HepG2 (cell line): ENCODE results near the gene UTRN. TPM values are rescaled to one million over a fixed set of nuclear protein-coding genes. Genes with fewer than 3 reads are reported as not detected.

Source experiments
- ATAC-seq: fragments of 200-7000 bp; cut with Tn5 transposase; 3 replicates; pipeline ENCODE4 v1.9.1; 2020; ENCODE audit warnings: mild to moderate bottlenecking, moderate library complexity
- BruUV-seq: library from RNA; stranded (reverse); fragments of 400-500 nt; replicated peaks from 2 replicates; lab custom pipeline; 2021; lab: Mats Ljungman, UMichigan
- CTCF ChIA-PET: fragments of 300-600 bp; formaldehyde crosslinking; extraction: SDS; loops from one replicate; lab custom pipeline; 2021; ENCODE audit warnings: low total read pairs, inconsistent platforms, low intra/inter-chr PET ratio; lab: Yijun Ruan, JAX
- POLR2A ChIA-PET: fragments of 350-600 bp; sonication (Branson Sonifier 250); formaldehyde crosslinking; loops from one replicate; lab custom pipeline; 2020; ENCODE audit warnings: antibody characterized with exemption, inconsistent platforms; lab: Yijun Ruan, JAX
- DNase-seq: peaks from one replicate; pipeline ENCODE4 v3.0.0-alpha.2; 2015; ENCODE audit warnings: low spot score
- FAIRE-seq: peaks from 3 replicates; lab custom pipeline; 2011; peaks lifted over from hg19 to GRCh38; lab: Jason Lieb, UNC
- H2AFZ ChIP-seq: one replicate; pipeline ENCODE4 v1.6.1; 2011; ENCODE audit warnings: low read length, inconsistent platforms
- H3K27ac ChIP-seq: fragments of 300-600 bp; 3 replicates; pipeline ENCODE4 v1.8.0; 2011; ENCODE audit warnings: mixed run types, mild to moderate bottlenecking, mixed read lengths, low read length, inconsistent platforms; ENCODE audit not compliant: insufficient read depth; ENCODE audit errors: extremely low read length
- H3K27me3 ChIP-seq, 2 experiments: fragments of 200-600 bp in 1 of 2; 2 replicates in 1 of 2; 3 replicates in 1 of 2; pipeline versions ENCODE4 v1.6.0 to v1.8.0; 2011; ENCODE audit warnings: low read length in 2 of 2, mild to moderate bottlenecking in 2 of 2, moderate library complexity in 2 of 2, inconsistent platforms in 1 of 2; ENCODE audit not compliant: insufficient read depth in 2 of 2, control insufficient read depth in 1 of 2
- H3K36me3 ChIP-seq, 2 experiments: fragments of 200-600 bp in 1 of 2; replicated peaks in 1 of 2; 2 replicates in 1 of 2; 3 replicates in 1 of 2; pipeline versions ENCODE4 v1.5.1 to v1.8.0; 2011; ENCODE audit warnings: low read length in 2 of 2, inconsistent platforms in 1 of 2; ENCODE audit not compliant: insufficient read depth in 2 of 2, control insufficient read depth in 1 of 2
- H3K4me1 ChIP-seq: 2 replicates; pipeline ENCODE4 v1.5.1; 2012; ENCODE audit warnings: low read length, inconsistent platforms; ENCODE audit not compliant: insufficient read depth
- H3K4me2 ChIP-seq: 2 replicates; pipeline ENCODE4 v1.6.0; 2011; ENCODE audit warnings: low read depth, low read length, inconsistent platforms
- H3K4me3 ChIP-seq, 3 experiments: fragments of 200-600 bp in 1 of 3; sonication (generic), shearing (Covaris generic) in 1 of 3; replicated peaks in 1 of 3; 2 replicates each; pipeline ENCODE4 v1.5.1; 2011 to 2016; ENCODE audit warnings: low read length in 3 of 3, inconsistent platforms in 2 of 3, low read depth in 2 of 3, mild to moderate bottlenecking in 2 of 3, control low read depth in 1 of 3, mixed read lengths in 1 of 3; ENCODE audit not compliant: insufficient read depth in 1 of 3
- H3K79me2 ChIP-seq: one replicate; pipeline ENCODE4 v1.6.1; 2011; ENCODE audit warnings: low read length, inconsistent platforms; ENCODE audit not compliant: insufficient read depth
- H3K9ac ChIP-seq: 2 replicates; pipeline ENCODE4 v1.6.0; 2011; ENCODE audit warnings: mild to moderate bottlenecking, low read depth, low read length, inconsistent platforms; ENCODE audit not compliant: insufficient read depth
- H3K9me3 ChIP-seq: 2 replicates; pipeline ENCODE4 v1.5.1; 2012; ENCODE audit warnings: mild to moderate bottlenecking, low read length
- H4K20me1 ChIP-seq: 2 replicates; pipeline ENCODE4 v1.6.0; 2011; ENCODE audit warnings: inconsistent platforms, mild to moderate bottlenecking, low read length, moderate library complexity; ENCODE audit not compliant: insufficient read depth
- GATAD2A ChIP-seq: IDR thresholded peaks from 2 replicates; pipeline ENCODE4 v1.6.1; 2016
- KAT8 ChIP-seq: IDR thresholded peaks from 2 replicates; pipeline ENCODE4 v1.6.1; 2016; ENCODE audit warnings: missing genetic modification reagents, missing compliant biosample characterization
- MAZ ChIP-seq, 2 experiments: sonication (generic) in 1 of 2; formaldehyde crosslinking in 1 of 2; IDR thresholded peaks; 2 replicates each; pipeline versions ENCODE4 v1.5.0 to v1.6.1; 2012 to 2020; ENCODE audit warnings: low read depth in 2 of 2, mild to moderate bottlenecking in 2 of 2, borderline replicate concordance in 1 of 2, improper control_type of control experiment in 1 of 2, low read length in 1 of 2, missing genetic modification reagents in 1 of 2, moderate library complexity in 1 of 2
- NCOA1 ChIP-seq: sonication (generic); formaldehyde crosslinking; IDR thresholded peaks from 2 replicates; pipeline ENCODE4 v1.9.0; 2021; ENCODE audit warnings: missing genetic modification reagents
- NFE2L1 ChIP-seq: sonication (generic); formaldehyde crosslinking; IDR thresholded peaks from 2 replicates; pipeline ENCODE4 v1.4.0; 2020; ENCODE audit warnings: missing genetic modification reagents, mild to moderate bottlenecking, borderline replicate concordance
- SOX5 ChIP-seq: IDR thresholded peaks from 2 replicates; pipeline ENCODE4 v1.6.1; 2016; ENCODE audit warnings: borderline replicate concordance
- ZNF83 ChIP-seq: sonication (generic); formaldehyde crosslinking; IDR thresholded peaks from 2 replicates; pipeline ENCODE4 v1.4.0; 2020; ENCODE audit warnings: missing genetic modification reagents, mild to moderate bottlenecking, borderline replicate concordance
- WGBS: methylation state at CpG from one replicate; pipeline ENCODE4 v1.1.6; 2017; ENCODE audit warnings: low lambda C conversion rate; 5-methylcytosine and 5-hydroxymethylcytosine counted together
- in situ Hi-C: cut with HindIII; loops from 2 replicates; pipeline ENCODE4 v1.10.0; 2017; ENCODE audit warnings: low pct_unique_long_range_greater_than_20kb; ENCODE audit not compliant: extremely low pct_ligation_motif_present
- intact Hi-C: fragments of 100-400 bp; cut with micrococcal nuclease; formaldehyde crosslinking; loops from one replicate; pipeline ENCODE4 v1.10.0; 2022; ENCODE audit not compliant: unreplicated experiment
- polyA plus RNA-seq, 8 experiments: library from polyadenylated mRNA; depleted of rRNA in 3 of 8; stranded (reverse) in 7 of 8; unstranded in 1 of 8; fragments of >200 nt; fragmentation: Illumina TruSeq in 4 of 8; extraction: Trizol in 4 of 8; gene quantifications; 2 replicates each; pipeline versions ENCODE4 v1.2.1 to v1.2.3, GENCODE V29; 2011 to 2016; ENCODE audit warnings: low read depth in 4 of 8, missing spikeins in 1 of 8, mixed read lengths in 1 of 8; ENCODE audit not compliant: insufficient read depth in 1 of 8
- total RNA-seq, 5 experiments: library from RNA; depleted of rRNA; stranded (reverse); fragments of >200 nt; fragmentation: Illumina TruSeq; extraction: Trizol; gene quantifications; 2 replicates each; pipeline ENCODE4 v1.2.3, GENCODE V29; 2016; ENCODE audit warnings: low read depth in 1 of 5
- TF ChIP-seq, protein P1 (sequence below): sonication (generic); formaldehyde crosslinking; IDR thresholded peaks from 2 replicates; pipeline ENCODE4; 2020; ENCODE audit warnings: missing genetic modification reagents, mild to moderate bottlenecking, borderline replicate concordance
- TF ChIP-seq, protein P2 (sequence below): IDR thresholded peaks from 2 replicates; pipeline ENCODE4 v1.4.0; 2020; ENCODE audit warnings: mild to moderate bottlenecking, missing genetic modification reagents
- TF ChIP-seq, protein P3 (sequence below): sonication (generic); formaldehyde crosslinking; IDR thresholded peaks from 2 replicates; pipeline ENCODE4 v1.5.1; 2020; ENCODE audit warnings: missing genetic modification reagents, mild to moderate bottlenecking, borderline replicate concordance

The UTRN gene
- total and polyA plus RNA-seq, 2 of the 13 experiments (the other 11 are each of a cell fraction or from before 2014, with no cell fraction given) = 102 to 116 TPM

DNA sequence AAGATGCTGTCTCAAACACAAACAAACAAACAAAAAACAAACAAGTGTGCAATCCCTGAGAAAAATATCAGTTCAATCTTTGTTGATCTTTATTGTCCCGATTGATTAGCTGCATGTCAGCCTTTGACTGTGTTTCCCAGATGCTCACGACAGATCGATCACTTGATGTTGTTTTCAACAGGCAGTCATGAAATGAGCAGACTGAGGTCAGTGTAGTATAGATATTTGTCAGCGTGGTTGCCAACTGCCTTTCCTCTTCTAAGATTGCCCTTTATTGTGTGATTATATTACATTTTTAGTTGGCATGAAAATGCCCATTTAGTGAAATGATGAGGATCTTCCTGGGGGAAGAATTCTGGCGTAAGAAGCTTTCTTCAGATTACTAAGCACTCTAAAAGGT is 25.6 kb downstream of the UTRN start:
- BruUV-seq = no TSS peak
- ChIA-PET CTCF (no interaction called here), POLR2A (interaction anchor here (1.1 to 1.5 kb wide), 3 partner anchors 8 to 30 kb away, joined by 4 read pairs; no protein-coding TSS in a partner anchor)
- Histone ChIP-seq H2AFZ (no peak overlapping the region), H3K9ac (no peak overlapping the region), H3K79me2 (peaks cover 90% of the 10 kb centered on the region), H3K27me3 (no peaks in the 10 kb centered on the region), H3K36me3 (peaks cover 25 to 58% of the 10 kb centered on the region in 2 experiments), H3K4me2 (no peak overlapping the region), H4K20me1 (no peaks in the 10 kb centered on the region), H3K9me3 (no peaks in the 10 kb centered on the region), H3K4me1 (peaks cover 98% of the 10 kb centered on the region), H3K27ac (peak overlapping the region; percentile 4), H3K4me3 (no peak overlapping the region)
- TF ChIP-seq, protein P1, sequence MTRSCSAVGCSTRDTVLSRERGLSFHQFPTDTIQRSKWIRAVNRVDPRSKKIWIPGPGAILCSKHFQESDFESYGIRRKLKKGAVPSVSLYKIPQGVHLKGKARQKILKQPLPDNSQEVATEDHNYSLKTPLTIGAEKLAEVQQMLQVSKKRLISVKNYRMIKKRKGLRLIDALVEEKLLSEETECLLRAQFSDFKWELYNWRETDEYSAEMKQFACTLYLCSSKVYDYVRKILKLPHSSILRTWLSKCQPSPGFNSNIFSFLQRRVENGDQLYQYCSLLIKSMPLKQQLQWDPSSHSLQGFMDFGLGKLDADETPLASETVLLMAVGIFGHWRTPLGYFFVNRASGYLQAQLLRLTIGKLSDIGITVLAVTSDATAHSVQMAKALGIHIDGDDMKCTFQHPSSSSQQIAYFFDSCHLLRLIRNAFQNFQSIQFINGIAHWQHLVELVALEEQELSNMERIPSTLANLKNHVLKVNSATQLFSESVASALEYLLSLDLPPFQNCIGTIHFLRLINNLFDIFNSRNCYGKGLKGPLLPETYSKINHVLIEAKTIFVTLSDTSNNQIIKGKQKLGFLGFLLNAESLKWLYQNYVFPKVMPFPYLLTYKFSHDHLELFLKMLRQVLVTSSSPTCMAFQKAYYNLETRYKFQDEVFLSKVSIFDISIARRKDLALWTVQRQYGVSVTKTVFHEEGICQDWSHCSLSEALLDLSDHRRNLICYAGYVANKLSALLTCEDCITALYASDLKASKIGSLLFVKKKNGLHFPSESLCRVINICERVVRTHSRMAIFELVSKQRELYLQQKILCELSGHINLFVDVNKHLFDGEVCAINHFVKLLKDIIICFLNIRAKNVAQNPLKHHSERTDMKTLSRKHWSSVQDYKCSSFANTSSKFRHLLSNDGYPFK = no peak
- TF ChIP-seq MAZ (IDR thresholded peaks at IDR 0.05; ENCODE audit: borderline replicate concordance, low read depth, low read length) (no peak), MAZ (CRISPR knock-in tag; IDR thresholded peaks at IDR 0.05; ENCODE audit: low read depth) (0 out of 2 replicates have a peak, but pooled peaks have one; percentile 33)
- intact Hi-C loops (no loop called here), in situ Hi-C loops (no loop called here)
- WGBS = 97% methylated on average over 5 of the region's 5 CpGs
- FAIRE-seq (no peak), ATAC-seq (no peak), DNase-seq (no peak)

DNA sequence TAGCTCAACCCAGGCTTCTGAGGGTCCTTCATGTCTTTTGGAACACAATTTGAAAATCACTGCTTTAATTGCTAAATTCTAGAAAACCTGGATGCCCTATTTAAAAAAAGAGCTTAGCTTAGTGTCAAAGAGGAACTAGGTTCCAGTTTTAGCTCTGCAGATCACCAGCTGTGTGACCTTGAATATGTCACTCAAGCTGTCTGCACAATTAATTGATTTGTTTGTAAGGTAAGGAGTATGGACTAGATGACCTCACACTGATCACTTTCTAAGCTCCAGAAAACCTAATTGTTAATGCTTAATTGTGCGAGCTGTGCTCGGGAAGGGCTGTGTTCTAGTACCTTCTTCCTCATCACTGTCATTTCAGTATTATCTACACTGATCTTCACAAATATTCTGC is 26.2 kb downstream of the UTRN start:
- POLR2A ChIA-PET = interaction anchor here (1.1 to 1.5 kb wide), 4 partner anchors 9 to 46 kb away, joined by 3 to 4 read pairs (median 4); no protein-coding TSS in a partner anchor
- no TSS peak for BruUV-seq
- Histone ChIP-seq H3K4me2 (no peak overlapping the region), H3K36me3 (peaks cover 25 to 52% of the 10 kb centered on the region in 2 experiments), H2AFZ (no peak overlapping the region), H3K27ac (no peak overlapping the region), H4K20me1 (no peaks in the 10 kb centered on the region), H3K27me3 (no peaks in the 10 kb centered on the region), H3K4me1 (peaks cover 98% of the 10 kb centered on the region), H3K4me3 (no peak overlapping the region), H3K79me2 (peaks cover 89% of the 10 kb centered on the region), H3K9me3 (no peaks in the 10 kb centered on the region), H3K9ac (no peak overlapping the region)
- no peak for DNase-seq
- CTCF ChIA-PET = no interaction called here
- in situ Hi-C loops = no loop called here
- no peak for ATAC-seq
- no peak for FAIRE-seq
- intact Hi-C loops = no loop called here
- WGBS = 93% methylated on average over 2 of the region's 2 CpGs
- TF ChIP-seq KAT8 (CRISPR knock-in tag) (0 out of 2 replicates have a peak, but pooled peaks have one; percentile 22), NFE2L1 (CRISPR knock-in tag) (no peak), SOX5 (0 out of 2 replicates have a peak, but pooled peaks have one; percentile 20), ZNF83 (CRISPR knock-in tag) (no peak), GATAD2A (CRISPR knock-in tag) (0 out of 2 replicates have a peak, but pooled peaks have one; percentile 23), NCOA1 (CRISPR knock-in tag) (no peak)
- TF ChIP-seq, protein P2, sequence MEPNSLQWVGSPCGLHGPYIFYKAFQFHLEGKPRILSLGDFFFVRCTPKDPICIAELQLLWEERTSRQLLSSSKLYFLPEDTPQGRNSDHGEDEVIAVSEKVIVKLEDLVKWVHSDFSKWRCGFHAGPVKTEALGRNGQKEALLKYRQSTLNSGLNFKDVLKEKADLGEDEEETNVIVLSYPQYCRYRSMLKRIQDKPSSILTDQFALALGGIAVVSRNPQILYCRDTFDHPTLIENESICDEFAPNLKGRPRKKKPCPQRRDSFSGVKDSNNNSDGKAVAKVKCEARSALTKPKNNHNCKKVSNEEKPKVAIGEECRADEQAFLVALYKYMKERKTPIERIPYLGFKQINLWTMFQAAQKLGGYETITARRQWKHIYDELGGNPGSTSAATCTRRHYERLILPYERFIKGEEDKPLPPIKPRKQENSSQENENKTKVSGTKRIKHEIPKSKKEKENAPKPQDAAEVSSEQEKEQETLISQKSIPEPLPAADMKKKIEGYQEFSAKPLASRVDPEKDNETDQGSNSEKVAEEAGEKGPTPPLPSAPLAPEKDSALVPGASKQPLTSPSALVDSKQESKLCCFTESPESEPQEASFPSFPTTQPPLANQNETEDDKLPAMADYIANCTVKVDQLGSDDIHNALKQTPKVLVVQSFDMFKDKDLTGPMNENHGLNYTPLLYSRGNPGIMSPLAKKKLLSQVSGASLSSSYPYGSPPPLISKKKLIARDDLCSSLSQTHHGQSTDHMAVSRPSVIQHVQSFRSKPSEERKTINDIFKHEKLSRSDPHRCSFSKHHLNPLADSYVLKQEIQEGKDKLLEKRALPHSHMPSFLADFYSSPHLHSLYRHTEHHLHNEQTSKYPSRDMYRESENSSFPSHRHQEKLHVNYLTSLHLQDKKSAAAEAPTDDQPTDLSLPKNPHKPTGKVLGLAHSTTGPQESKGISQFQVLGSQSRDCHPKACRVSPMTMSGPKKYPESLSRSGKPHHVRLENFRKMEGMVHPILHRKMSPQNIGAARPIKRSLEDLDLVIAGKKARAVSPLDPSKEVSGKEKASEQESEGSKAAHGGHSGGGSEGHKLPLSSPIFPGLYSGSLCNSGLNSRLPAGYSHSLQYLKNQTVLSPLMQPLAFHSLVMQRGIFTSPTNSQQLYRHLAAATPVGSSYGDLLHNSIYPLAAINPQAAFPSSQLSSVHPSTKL = peak; percentile 17; the same call in 1 of the 2 replicates
- TF ChIP-seq, protein P3, sequence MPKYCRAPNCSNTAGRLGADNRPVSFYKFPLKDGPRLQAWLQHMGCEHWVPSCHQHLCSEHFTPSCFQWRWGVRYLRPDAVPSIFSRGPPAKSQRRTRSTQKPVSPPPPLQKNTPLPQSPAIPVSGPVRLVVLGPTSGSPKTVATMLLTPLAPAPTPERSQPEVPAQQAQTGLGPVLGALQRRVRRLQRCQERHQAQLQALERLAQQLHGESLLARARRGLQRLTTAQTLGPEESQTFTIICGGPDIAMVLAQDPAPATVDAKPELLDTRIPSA = no peak
